ENCODE data around the gene CDC25C. TPM values are rescaled to one million over a fixed set of nuclear protein-coding genes. Genes with fewer than 3 reads are reported as not detected.

Gene CDC25C
- total and polyA plus RNA-seq, 2 experiments from 2014 or later = 2.9 to 4.5 TPM

GRCh38 chr5:138243794-138244193, 87.8 kb downstream of the CDC25C start:
- Histone ChIP-seq H2AFZ (no peak overlapping the region), H3K27ac (no peak overlapping the region), H3K9me3 (ENCODE audit: low read depth) (no peaks in the 10 kb centered on the region), H3K9ac (no peak overlapping the region), H3K27me3 (replicated peaks; ENCODE audit: insufficient read depth) (peaks cover 33% of the 10 kb centered on the region), H4K20me1 (ENCODE audit: insufficient read depth) (no peaks in the 10 kb centered on the region), H3K9me2 (ENCODE audit: insufficient read depth) (no peaks in the 10 kb centered on the region), H3K79me2 (ENCODE audit: insufficient read depth) (no peaks in the 10 kb centered on the region), H3F3A (ENCODE audit: insufficient read depth) (peaks cover 6% of the 10 kb centered on the region; the same call in 1 of the 2 replicates), H3K4me3 (no peak overlapping the region), H3K4me2 (ENCODE audit: unreplicated experiment) (no peak overlapping the region), H3K36me3 (ENCODE audit: low read depth) (no peaks in the 10 kb centered on the region), H3K4me1 (ENCODE audit: insufficient read depth) (no peaks in the 10 kb centered on the region)
- peak; percentile 10 for DNase-seq
- no peak for TF ChIP-seq EZH2phosphoT487 (IDR thresholded peaks at IDR 0.05; ENCODE audit: insufficient read depth, low read depth)
- in situ Hi-C loops (cut with MboI) = no loop called here
- WGBS, 2 experiments (ENCODE audit: low coverage in 1 of 2, low lambda C conversion rate in 2 of 2, missing lambda C conversion rate in 2 of 2) = 45 to 55% methylated on average over 2 of the region's 2 CpGs

- in situ Hi-C loops (cut with MboI) = no loop called here
- no peak overlapping the region for H3K27ac ChIP-seq
- H3K4me3 ChIP-seq = peak overlapping the region; percentile 68
- H3K9ac ChIP-seq = peak overlapping the region; percentile 53; the same call in 1 of the 2 replicates
- TF ChIP-seq EZH2phosphoT487 (IDR thresholded peaks at IDR 0.05; ENCODE audit: insufficient read depth, low read depth) = no peak
- TF ChIP-seq EZH2 (IDR thresholded peaks at IDR 0.05; ENCODE audit: insufficient read depth, poor library complexity, severe bottlenecking) = peak; percentile 61
- H3K79me2 ChIP-seq (ENCODE audit: insufficient read depth) = no peaks in the 10 kb centered on the region
- WGBS, 2 experiments (ENCODE audit: low coverage in 1 of 2, low lambda C conversion rate in 2 of 2, missing lambda C conversion rate in 2 of 2) = 3 to 5% methylated on average over 62 to 67 of the region's 67 CpGs
- DNase-seq = peak; percentile 57
- peaks cover 33% of the 10 kb centered on the region for H3K27me3 ChIP-seq (replicated peaks; ENCODE audit: insufficient read depth)
- H3K4me2 ChIP-seq (ENCODE audit: unreplicated experiment) = peak overlapping the region; percentile 93
- no peaks in the 10 kb centered on the region for H3K9me2 ChIP-seq (ENCODE audit: insufficient read depth)
- no peaks in the 10 kb centered on the region for H4K20me1 ChIP-seq (ENCODE audit: insufficient read depth)
- H3K4me1 ChIP-seq (ENCODE audit: insufficient read depth) = no peaks in the 10 kb centered on the region
- peak overlapping the region; percentile 89 for H2AFZ ChIP-seq
- H3K36me3 ChIP-seq (ENCODE audit: low read depth) = no peaks in the 10 kb centered on the region
- H3K9me3 ChIP-seq (ENCODE audit: low read depth) = no peaks in the 10 kb centered on the region
- H3F3A ChIP-seq (ENCODE audit: insufficient read depth) = peaks cover 6% of the 10 kb centered on the region; the same call in 1 of the 2 replicates
Measured at GRCh38 chr5:138241688-138242571, 89.7 kb downstream of the CDC25C start.

GRCh38 chr5:138240650-138241385, 90.8 kb downstream of the CDC25C start:
- peaks cover 6% of the 10 kb centered on the region; the same call in 1 of the 2 replicates for H3F3A ChIP-seq (ENCODE audit: insufficient read depth)
- no peak overlapping the region for H3K4me2 ChIP-seq (ENCODE audit: unreplicated experiment)
- H3K9ac ChIP-seq = no peak overlapping the region
- in situ Hi-C loops (cut with MboI) = no loop called here
- no peaks in the 10 kb centered on the region for H3K9me2 ChIP-seq (ENCODE audit: insufficient read depth)
- H3K27me3 ChIP-seq (replicated peaks; ENCODE audit: insufficient read depth) = peaks cover 39% of the 10 kb centered on the region
- TF ChIP-seq EZH2 (IDR thresholded peaks at IDR 0.05; ENCODE audit: insufficient read depth, poor library complexity, severe bottlenecking) (no peak), EZH2phosphoT487 (IDR thresholded peaks at IDR 0.05; ENCODE audit: insufficient read depth, low read depth) (no peak)
- no peak for DNase-seq
- no peaks in the 10 kb centered on the region for H4K20me1 ChIP-seq (ENCODE audit: insufficient read depth)
- H3K36me3 ChIP-seq (ENCODE audit: low read depth) = no peaks in the 10 kb centered on the region
- H3K27ac ChIP-seq = no peak overlapping the region
- H3K9me3 ChIP-seq (ENCODE audit: low read depth) = no peaks in the 10 kb centered on the region
- WGBS, 2 experiments (ENCODE audit: low coverage in 1 of 2, low lambda C conversion rate in 2 of 2, missing lambda C conversion rate in 2 of 2) = 50 to 60% methylated on average over 3 of the region's 3 CpGs
- H2AFZ ChIP-seq = no peak overlapping the region
- H3K4me1 ChIP-seq (ENCODE audit: insufficient read depth) = no peaks in the 10 kb centered on the region
- no peaks in the 10 kb centered on the region for H3K79me2 ChIP-seq (ENCODE audit: insufficient read depth)
- H3K4me3 ChIP-seq = no peak overlapping the region

- H3K36me3 ChIP-seq (ENCODE audit: low read depth) = no peaks in the 10 kb centered on the region
- no peaks in the 10 kb centered on the region for H3K9me3 ChIP-seq (ENCODE audit: low read depth)
- TF ChIP-seq EZH2phosphoT487 (IDR thresholded peaks at IDR 0.05; ENCODE audit: insufficient read depth, low read depth) (no peak), EZH2 (IDR thresholded peaks at IDR 0.05; ENCODE audit: insufficient read depth, poor library complexity, severe bottlenecking) (no peak)
- H3K27ac ChIP-seq = no peak overlapping the region
- in situ Hi-C loops (cut with MboI) = no loop called here
- no peaks in the 10 kb centered on the region for H3K79me2 ChIP-seq (ENCODE audit: insufficient read depth)
- no peaks in the 10 kb centered on the region for H4K20me1 ChIP-seq (ENCODE audit: insufficient read depth)
- no peaks in the 10 kb centered on the region for H3F3A ChIP-seq (ENCODE audit: insufficient read depth)
- H3K9ac ChIP-seq = no peak overlapping the region
- no peaks in the 10 kb centered on the region for H3K4me1 ChIP-seq (ENCODE audit: insufficient read depth)
- DNase-seq = no peak
- 85 to 86% methylated on average over 1 of the region's 1 CpG for WGBS, 2 experiments (ENCODE audit: low coverage in 1 of 2, low lambda C conversion rate in 2 of 2, missing lambda C conversion rate in 2 of 2)
- no peaks in the 10 kb centered on the region for H3K9me2 ChIP-seq (ENCODE audit: insufficient read depth)
- no peak overlapping the region for H3K4me3 ChIP-seq
- H3K4me2 ChIP-seq (ENCODE audit: unreplicated experiment) = no peak overlapping the region
- H3K27me3 ChIP-seq (replicated peaks; ENCODE audit: insufficient read depth) = peaks cover 38% of the 10 kb centered on the region
- H2AFZ ChIP-seq = no peak overlapping the region
Measured at GRCh38 chr5:138238034-138238433, 93.6 kb downstream of the CDC25C start.

Other genes with a start within 250 kb of the CDC25C start
- not detected in 2 replicates for gene WNT8A, start 247.8 kb downstream of the CDC25C start, total RNA-seq (2014; rRNA removed; shearing (Covaris generic))
- not detected in 2 replicates for gene WNT8A, start 247.8 kb downstream of the CDC25C start, polyA plus RNA-seq (2016; fragmentation: Nextera tagmentation; extraction: Ambion mirVana)
- gene NME5, start 192.4 kb downstream of the CDC25C start, total RNA-seq (2014; rRNA removed; shearing (Covaris generic)) = not detected in 2 replicates
- not detected in 2 replicates for gene NME5, start 192.4 kb downstream of the CDC25C start, polyA plus RNA-seq (2016; fragmentation: Nextera tagmentation; extraction: Ambion mirVana)
- 41.7 and 49.5 TPM in 2 replicates for gene BRD8, start 153.2 kb downstream of the CDC25C start, total RNA-seq (2014; rRNA removed; shearing (Covaris generic))
- gene BRD8, start 153.2 kb downstream of the CDC25C start, polyA plus RNA-seq (2016; fragmentation: Nextera tagmentation; extraction: Ambion mirVana) = 59.9 and 64.7 TPM in 2 replicates
- gene KIF20A, start 152.7 kb downstream of the CDC25C start, total RNA-seq (2014; rRNA removed; shearing (Covaris generic)) = 26.0 and 27.3 TPM in 2 replicates
- gene KIF20A, start 152.7 kb downstream of the CDC25C start, polyA plus RNA-seq (2016; fragmentation: Nextera tagmentation; extraction: Ambion mirVana) = 26.0 and 28.2 TPM in 2 replicates
- 29.1 and 30.5 TPM in 2 replicates for gene CDC23, start 118.5 kb downstream of the CDC25C start, total RNA-seq (2014; rRNA removed; shearing (Covaris generic))
- 32.5 and 36.5 TPM in 2 replicates for gene CDC23, start 118.5 kb downstream of the CDC25C start, polyA plus RNA-seq (2016; fragmentation: Nextera tagmentation; extraction: Ambion mirVana)
- gene GFRA3, start 57.2 kb downstream of the CDC25C start, total RNA-seq (2014; rRNA removed; shearing (Covaris generic)) = not detected in 2 replicates
- gene GFRA3, start 57.2 kb downstream of the CDC25C start, polyA plus RNA-seq (2016; fragmentation: Nextera tagmentation; extraction: Ambion mirVana) = not detected in 2 replicates
- gene FAM53C, start 6.5 kb upstream of the CDC25C start, total RNA-seq (2014; rRNA removed; shearing (Covaris generic)) = 26.8 and 34.8 TPM in 2 replicates
- gene FAM53C, start 6.5 kb upstream of the CDC25C start, polyA plus RNA-seq (2016; fragmentation: Nextera tagmentation; extraction: Ambion mirVana) = 25.5 and 26.7 TPM in 2 replicates
- 26.8 and 28.3 TPM in 2 replicates for gene KDM3B, start 20.9 kb upstream of the CDC25C start, total RNA-seq (2014; rRNA removed; shearing (Covaris generic))
- 9.8 and 12.6 TPM in 2 replicates for gene KDM3B, start 20.9 kb upstream of the CDC25C start, polyA plus RNA-seq (2016; fragmentation: Nextera tagmentation; extraction: Ambion mirVana)
- gene REEP2, start 107.3 kb upstream of the CDC25C start, total RNA-seq (2014; rRNA removed; shearing (Covaris generic)) = 4.4 and 5.0 TPM in 2 replicates
- 8.6 and 9.4 TPM in 2 replicates for gene REEP2, start 107.3 kb upstream of the CDC25C start, polyA plus RNA-seq (2016; fragmentation: Nextera tagmentation; extraction: Ambion mirVana)
- gene EGR1, start 133.7 kb upstream of the CDC25C start, total RNA-seq (2014; rRNA removed; shearing (Covaris generic)) = 14.3 and 19.0 TPM in 2 replicates
- gene EGR1, start 133.7 kb upstream of the CDC25C start, polyA plus RNA-seq (2016; fragmentation: Nextera tagmentation; extraction: Ambion mirVana) = 161 and 170 TPM in 2 replicates
- gene ETF1, start 211.4 kb upstream of the CDC25C start, total RNA-seq (2014; rRNA removed; shearing (Covaris generic)) = 124 and 136 TPM in 2 replicates
- gene ETF1, start 211.4 kb upstream of the CDC25C start, polyA plus RNA-seq (2016; fragmentation: Nextera tagmentation; extraction: Ambion mirVana) = 74.1 and 76.0 TPM in 2 replicates
- 380 and 564 TPM in 2 replicates for gene HSPA9, start 243.6 kb upstream of the CDC25C start, total RNA-seq (2014; rRNA removed; shearing (Covaris generic))
- gene HSPA9, start 243.6 kb upstream of the CDC25C start, polyA plus RNA-seq (2016; fragmentation: Nextera tagmentation; extraction: Ambion mirVana) = 225 and 233 TPM in 2 replicates

Data from GM23248 (cell line).